Measurements from ENCODE around the gene NME3.

DNA sequence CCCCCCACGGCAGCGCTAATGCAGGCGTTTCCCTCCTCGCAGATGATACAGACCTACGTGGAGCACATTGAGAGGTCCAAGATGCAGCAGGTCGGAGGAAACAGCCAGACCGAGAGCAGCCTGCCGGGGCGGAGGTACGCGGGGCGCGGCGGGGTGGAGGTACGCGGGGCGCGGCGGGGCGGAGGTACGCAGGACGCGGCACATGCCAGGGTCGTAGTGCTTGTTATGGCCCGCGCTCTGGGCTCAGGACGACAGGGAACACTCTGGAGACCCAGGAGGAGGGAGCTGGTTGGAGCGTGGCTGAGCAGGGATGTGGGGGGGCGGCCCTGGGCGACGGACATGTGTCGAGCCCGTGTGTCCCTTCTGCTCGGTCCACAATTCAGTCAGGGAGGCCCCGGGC is 41.9 kb downstream of the NME3 start:
- TF ChIP-seq GATA3 (IDR thresholded peaks at IDR 0.05; ENCODE audit: low read depth, low read length) (no peak), GATA2 (IDR thresholded peaks at IDR 0.05; ENCODE audit: low read depth, low read length) (no peak)
